Spleen (tissue), 7 donors: ENCODE data around the gene IFNGR2.

Source experiments
- POLR2AphosphoS5 ChIP-seq, 3 donors: sonication (generic); formaldehyde crosslinking; IDR thresholded peaks; one replicate each; pipeline ENCODE4 v1.5.1; 2017; ENCODE audit warnings: antibody characterized with exemption in 3 of 3
- TF ChIP-seq, protein P1 (sequence below), 11 experiments: fragments of 200-600 bp in 7 of 11; fragments of 450-650 bp in 4 of 11; sonication (generic) in 4 of 11; IDR thresholded peaks in 8 of 11; conservative IDR thresholded peaks in 3 of 11; 1 replicate in 7 of 11; 2 replicates in 4 of 11; pipeline versions ENCODE4 v1.4.0 to v1.8.0; 2016 to 2021; ENCODE audit warnings: antibody characterized with exemption in 11 of 11, inconsistent platforms in 4 of 11, mild to moderate bottlenecking in 1 of 11
- donor health status: DM: no; HTN: no; CAD: no; lungs with moderate emphysema.
- donor health status: DM: no; HTN: no; CAD: no.
- donor health status: DM: no; HTN: no; CAD: no.

DNA sequence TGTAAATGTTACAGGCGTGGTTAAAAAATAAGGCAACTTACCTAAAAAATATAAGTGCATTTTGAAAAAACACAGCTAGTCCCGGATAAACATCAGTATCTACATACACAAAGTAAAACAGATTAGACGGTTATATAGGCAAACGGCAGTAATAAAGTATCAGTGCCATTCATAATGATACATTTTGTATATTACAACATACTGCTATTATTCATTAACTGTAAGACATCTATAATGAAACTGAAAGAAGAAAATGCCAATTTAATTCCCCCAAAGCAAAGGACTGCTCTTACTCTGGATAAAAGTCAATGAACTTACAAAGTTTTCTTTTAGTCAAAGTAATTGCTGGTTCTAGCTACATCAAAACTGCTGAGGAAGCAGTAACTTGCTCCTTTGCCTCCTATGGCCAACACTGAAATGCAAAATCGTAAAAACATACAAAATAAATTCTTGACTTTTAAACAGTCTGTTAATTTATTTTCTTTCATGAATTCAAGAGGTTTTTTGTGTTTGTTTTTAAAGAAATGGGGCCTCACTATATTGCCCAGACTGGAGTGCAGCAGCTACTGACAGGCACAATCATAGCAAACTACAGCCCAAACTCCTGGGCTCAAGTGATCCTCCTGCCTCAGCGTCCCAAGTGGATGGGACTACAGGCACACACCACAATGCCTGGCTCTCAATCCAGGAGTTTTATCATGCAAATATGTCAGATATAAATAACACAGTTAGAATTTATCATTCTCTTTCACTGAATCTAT lies 52.7 kb downstream of the IFNGR2 start:
- no peak for TF ChIP-seq POLR2AphosphoS5 (IDR thresholded peaks at IDR 0.05)
- TF ChIP-seq, protein P1, sequence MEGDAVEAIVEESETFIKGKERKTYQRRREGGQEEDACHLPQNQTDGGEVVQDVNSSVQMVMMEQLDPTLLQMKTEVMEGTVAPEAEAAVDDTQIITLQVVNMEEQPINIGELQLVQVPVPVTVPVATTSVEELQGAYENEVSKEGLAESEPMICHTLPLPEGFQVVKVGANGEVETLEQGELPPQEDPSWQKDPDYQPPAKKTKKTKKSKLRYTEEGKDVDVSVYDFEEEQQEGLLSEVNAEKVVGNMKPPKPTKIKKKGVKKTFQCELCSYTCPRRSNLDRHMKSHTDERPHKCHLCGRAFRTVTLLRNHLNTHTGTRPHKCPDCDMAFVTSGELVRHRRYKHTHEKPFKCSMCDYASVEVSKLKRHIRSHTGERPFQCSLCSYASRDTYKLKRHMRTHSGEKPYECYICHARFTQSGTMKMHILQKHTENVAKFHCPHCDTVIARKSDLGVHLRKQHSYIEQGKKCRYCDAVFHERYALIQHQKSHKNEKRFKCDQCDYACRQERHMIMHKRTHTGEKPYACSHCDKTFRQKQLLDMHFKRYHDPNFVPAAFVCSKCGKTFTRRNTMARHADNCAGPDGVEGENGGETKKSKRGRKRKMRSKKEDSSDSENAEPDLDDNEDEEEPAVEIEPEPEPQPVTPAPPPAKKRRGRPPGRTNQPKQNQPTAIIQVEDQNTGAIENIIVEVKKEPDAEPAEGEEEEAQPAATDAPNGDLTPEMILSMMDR (IDR thresholded peaks at IDR 0.05 in 8 of 11, conservative IDR thresholded peaks at IDR 0.05 in 3 of 11): no peak
